Suprapubic skin (tissue), 4 donors: ENCODE data around the gene FAP.

ENCODE experiments used
- POLR2A ChIP-seq, 2 donors: fragments of 450-650 bp; IDR thresholded peaks; one replicate each; pipeline ENCODE4 v1.6.1; 2017; ENCODE audit warnings: antibody characterized with exemption in 2 of 2, mild to moderate bottlenecking in 2 of 2, moderate library complexity in 2 of 2
- POLR2AphosphoS5 ChIP-seq, 3 donors: sonication (generic); formaldehyde crosslinking; IDR thresholded peaks; one replicate each; pipeline ENCODE4 v1.6.1; 2017; ENCODE audit warnings: antibody characterized with exemption in 3 of 3
- TF ChIP-seq, protein P1 (sequence below), 2 donors: fragments of 200-600 bp in 1 of 2; fragments of 450-650 bp in 1 of 2; sonication (generic) in 1 of 2; IDR thresholded peaks; one replicate each; pipeline ENCODE4 v1.5.1; 2016 to 2019; ENCODE audit warnings: antibody characterized with exemption in 2 of 2, mild to moderate bottlenecking in 1 of 2, moderate library complexity in 1 of 2

DNA sequence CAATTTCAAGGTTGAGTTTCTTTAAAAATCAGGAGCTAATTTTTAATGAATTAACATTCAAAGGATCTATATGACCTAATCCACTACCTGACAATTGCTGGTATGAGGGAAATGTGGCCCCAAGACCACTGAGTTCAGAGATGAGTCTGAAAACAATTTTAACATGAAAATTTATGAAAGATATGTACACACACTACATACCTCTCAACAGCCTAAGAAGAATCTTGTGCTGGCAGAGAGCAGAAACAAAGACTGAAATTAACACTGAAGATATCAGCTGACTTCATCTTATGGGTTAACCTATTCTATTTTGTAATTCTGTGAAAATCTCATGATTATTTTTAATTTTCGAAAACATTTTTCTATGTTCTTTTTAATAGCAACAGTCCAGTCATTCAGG lies 1.7 kb downstream of the FAP start:
- TF ChIP-seq POLR2A (IDR thresholded peaks at IDR 0.05) (no peak), POLR2AphosphoS5 (IDR thresholded peaks at IDR 0.05) (no peak)
- TF ChIP-seq, protein P1, sequence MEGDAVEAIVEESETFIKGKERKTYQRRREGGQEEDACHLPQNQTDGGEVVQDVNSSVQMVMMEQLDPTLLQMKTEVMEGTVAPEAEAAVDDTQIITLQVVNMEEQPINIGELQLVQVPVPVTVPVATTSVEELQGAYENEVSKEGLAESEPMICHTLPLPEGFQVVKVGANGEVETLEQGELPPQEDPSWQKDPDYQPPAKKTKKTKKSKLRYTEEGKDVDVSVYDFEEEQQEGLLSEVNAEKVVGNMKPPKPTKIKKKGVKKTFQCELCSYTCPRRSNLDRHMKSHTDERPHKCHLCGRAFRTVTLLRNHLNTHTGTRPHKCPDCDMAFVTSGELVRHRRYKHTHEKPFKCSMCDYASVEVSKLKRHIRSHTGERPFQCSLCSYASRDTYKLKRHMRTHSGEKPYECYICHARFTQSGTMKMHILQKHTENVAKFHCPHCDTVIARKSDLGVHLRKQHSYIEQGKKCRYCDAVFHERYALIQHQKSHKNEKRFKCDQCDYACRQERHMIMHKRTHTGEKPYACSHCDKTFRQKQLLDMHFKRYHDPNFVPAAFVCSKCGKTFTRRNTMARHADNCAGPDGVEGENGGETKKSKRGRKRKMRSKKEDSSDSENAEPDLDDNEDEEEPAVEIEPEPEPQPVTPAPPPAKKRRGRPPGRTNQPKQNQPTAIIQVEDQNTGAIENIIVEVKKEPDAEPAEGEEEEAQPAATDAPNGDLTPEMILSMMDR (IDR thresholded peaks at IDR 0.05), result no peak
